Measurements from ENCODE around the gene MKRN2OS.

The MKRN2OS gene, protein sequence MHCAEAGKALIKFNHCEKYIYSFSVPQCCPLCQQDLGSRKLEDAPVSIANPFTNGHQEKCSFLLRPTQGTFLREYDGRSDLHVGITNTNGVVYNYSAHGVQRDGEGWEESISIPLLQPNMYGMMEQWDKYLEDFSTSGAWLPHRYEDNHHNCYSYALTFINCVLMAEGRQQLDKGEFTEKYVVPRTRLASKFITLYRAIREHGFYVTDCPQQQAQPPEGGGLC

DNA sequence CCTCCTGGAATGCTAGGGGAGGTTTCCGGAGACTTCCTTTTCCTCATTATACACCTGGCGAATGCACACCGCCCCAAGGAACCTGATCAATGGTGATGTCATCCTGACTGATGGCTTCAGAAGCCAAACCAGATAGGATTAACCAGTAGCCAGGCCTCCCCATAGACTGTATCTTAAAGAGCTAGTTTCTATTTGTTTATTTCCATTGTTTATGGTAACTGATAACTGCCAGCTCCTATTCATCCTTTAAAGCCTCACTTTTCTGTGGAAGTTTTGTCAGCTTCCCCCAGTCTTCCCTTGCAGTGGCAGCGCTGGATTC is at the start of gene MKRN2OS:
MKRN2OS (minus strand) TSS at position 27 of the 319 bp plus-strand sequence. CDS start 35 bp downstream, outside the sequence.
- DNase-seq (ENCODE audit: extremely low read depth in 1 of 2, low read depth in 1 of 2): no peak

DNA sequence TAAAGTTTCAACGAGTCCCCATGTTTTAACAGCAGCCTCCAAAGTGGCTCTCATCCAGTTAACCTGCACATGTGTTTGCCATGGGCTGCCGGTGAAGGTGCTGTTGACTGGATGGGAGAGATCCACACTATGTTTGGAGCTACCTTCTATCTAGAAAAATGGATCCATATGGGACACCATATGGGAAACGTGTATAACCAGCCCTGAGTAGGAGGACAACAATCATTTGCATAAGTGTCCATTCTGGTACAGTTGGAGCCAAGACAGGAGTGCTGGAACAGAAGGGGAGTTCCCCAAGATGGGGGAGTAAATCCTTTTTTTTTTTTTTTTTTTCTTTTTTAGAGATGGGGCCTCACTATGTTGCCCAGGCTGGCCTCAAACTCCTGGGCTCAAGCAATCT is 48.2 kb upstream of the MKRN2OS start:
- DNase-seq (ENCODE audit: extremely low read depth in 1 of 2, low read depth in 1 of 2): no peak

DNA sequence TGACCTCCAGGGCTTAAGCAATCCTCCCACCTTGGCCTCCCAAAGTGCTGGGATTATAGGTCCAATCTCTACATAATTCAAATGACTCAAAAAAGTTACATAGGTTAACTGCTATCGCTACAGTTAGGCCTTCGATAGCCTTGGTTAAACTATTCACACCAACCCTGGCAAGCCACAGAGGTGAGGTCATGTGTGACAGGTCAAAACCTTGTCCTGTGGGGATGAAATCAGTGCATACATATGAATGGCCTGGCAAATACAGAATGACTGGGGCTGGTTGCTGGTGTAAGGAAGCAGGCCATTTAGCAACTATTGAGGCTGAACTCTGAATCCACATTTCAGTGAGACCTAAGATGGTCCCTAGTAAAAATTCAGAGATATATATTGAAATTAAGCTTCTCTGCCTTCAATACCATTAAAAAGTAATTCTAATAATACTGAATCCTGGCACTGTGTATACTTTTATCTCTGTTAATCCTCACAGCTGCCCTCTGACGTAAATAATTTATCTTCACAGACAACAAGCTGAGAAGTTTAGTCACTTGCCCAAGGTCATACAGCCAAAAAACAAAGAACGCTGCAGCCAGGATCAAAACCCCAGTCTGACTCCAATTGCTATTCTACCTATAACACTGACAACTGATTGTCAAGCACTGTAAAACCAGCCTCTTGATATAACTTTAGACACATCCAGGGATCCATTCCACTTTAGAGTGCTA is 46.9 kb upstream of the MKRN2OS start:
- no peak for DNase-seq (ENCODE audit: extremely low read depth in 1 of 2, low read depth in 1 of 2)

DNA sequence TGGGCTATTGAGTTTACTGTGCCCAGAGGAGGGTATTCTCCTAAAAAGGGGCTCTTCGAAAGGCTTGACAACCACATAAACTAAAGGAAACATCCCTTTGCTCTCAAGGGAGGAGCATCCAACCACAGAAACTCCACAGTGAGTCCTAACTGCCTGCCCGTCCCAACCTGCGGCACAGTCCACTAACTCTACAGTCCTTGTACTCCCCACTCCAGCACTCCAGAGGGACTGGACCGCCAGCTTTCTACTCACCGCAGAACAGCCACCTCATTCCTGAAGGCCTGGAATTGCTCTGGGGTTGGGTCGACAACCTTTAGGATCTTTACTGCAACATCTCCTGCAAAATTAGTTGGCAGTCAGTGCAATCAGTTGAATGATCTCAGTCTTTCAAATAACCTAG is 46.2 kb upstream of the MKRN2OS start:
- DNase-seq (ENCODE audit: extremely low read depth in 1 of 2, low read depth in 1 of 2): no peak

DNA sequence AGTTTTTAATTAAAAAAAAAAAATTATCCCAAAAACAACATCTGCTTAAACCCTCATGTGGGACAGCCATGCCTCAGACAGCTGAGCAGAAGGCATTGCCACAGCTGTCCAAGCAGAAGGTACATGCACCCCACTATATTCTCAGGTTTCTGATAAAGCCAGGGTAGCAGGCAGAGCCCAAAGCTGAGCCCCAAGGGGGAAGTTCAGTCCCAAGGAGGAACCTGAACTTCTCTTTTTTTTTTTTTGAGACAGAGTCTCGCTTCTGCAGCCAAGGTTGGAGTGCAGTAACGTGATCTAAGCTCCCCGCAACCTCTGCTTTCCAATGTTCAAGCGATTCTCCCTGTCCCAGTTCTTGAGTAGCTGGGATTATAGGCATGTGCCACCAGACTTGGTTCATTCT is 44.8 kb upstream of the MKRN2OS start:
- DNase-seq (ENCODE audit: extremely low read depth in 1 of 2, low read depth in 1 of 2): no peak

DNA sequence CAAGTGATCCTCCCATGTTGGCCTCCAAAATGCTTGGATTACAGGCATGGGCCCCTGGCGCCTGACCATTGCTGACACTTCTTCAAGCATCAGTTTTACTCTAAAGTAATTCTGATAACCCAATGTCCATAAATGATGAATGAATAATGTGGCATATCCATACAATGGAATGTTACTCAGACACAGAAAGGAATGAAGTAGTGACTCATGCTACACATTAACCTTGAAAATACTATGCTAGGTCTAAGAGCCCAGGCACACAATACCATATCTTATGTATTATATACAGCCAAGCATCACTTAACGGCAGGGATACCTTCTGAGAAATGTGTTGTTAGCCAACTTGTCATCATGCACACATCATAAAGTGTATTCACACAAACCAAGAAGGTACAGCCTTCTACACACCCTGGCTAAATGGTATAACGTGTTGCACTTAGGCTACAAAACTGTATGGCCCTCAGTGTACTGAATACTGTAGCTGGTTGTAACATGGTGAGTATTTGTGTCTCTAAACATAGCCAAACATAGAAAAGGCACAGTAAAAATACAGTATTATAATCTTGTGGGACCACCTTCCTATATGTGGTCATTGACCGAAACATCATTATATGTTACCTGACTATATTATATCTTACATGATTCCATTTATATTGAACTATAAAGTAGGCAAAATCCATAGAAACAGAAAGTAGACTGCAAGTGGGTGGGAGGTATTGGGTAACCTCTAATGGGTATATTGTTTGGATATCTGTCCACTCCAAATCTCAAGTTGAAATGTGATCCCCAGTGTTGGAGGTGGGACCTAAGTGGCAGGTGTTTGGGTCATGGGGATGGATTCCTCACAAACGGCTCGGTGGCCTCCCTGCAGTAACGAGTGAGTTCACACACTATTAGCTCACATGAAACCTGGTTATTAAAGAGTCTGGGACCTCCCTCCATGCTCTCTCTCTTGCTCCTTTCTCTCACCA is 43.0 kb upstream of the MKRN2OS start:
- DNase-seq (ENCODE audit: extremely low read depth in 1 of 2, low read depth in 1 of 2): no peak

DNA sequence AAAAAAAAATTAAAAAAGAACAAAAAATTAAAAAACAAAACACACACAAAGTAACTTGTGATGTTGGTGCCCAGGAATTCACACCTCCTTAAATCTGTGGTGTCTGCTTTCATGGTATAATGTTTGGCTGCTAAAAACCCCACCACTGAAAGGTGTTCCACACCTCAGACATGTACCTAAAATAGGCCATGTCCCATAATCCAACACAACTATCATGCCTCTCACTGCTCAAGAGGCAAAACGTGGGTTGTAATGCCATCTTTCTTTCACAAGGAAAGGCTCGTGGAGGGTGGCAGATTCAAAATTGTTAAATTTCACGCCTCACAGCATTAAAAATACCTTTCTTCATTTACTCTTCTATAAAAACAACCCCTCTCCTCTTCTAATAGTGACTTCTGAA is 41.1 kb upstream of the MKRN2OS start:
- DNase-seq (ENCODE audit: extremely low read depth in 1 of 2, low read depth in 1 of 2): no peak

DNA sequence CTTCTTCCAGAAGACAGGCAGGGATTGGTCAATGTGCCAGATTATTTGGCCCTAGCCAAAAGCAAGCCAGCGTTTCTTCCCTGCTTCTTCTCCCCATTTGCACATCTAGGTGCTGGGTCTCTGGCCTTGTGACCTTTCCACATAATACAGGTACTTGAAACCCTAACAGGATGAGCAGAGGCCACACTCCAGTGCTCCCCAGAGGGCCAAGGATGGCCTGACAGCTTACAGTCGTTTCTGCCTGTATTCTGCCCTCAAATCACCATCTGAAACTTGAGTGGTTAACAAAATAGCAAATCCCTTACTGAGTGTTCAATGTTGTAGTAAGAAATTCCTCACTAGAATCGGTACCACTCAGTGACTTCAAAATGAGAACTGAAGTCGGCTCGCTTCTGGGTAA is 40.7 kb upstream of the MKRN2OS start:
- DNase-seq (ENCODE audit: extremely low read depth in 1 of 2, low read depth in 1 of 2): no peak

DNA sequence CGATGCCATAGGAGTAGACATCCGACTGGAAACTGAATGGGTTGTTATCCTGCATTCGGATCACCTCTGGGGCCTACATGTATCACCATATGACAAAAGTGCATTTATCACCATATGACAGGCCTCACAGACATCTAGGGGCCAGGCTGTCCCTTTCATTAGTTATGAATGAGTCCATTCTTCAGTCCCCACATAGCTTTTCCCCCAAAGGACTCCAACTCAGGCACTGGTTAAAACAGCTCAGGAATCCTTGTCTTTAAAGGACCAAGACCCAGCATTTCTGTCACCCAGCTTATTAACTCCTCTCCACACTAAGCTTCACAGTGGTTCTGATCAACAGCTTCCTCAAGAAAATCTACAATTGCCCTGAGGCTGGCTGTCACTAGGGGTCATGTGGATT is 39.9 kb upstream of the MKRN2OS start:
- DNase-seq (ENCODE audit: extremely low read depth in 1 of 2, low read depth in 1 of 2): no peak

DNA sequence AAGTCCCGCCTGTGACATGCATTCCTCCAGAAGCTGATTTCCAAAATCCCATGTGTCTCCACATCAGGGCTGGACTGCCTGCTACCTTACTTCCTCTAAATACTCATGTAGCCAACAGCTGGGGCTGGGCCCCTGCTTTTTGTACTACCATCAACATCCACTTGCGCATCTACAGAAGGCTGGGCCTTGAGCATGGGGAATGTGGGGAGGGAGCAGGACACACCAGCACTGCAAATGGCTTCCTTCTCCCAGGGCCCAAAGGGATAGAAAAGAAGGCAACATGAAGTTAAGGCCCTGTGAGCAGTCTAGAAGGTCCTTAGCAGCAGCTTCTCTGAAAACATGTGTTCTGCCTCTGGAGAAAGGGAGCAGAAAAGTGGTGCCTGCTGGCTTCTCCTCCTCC is 38.8 kb upstream of the MKRN2OS start:
- DNase-seq (ENCODE audit: extremely low read depth in 1 of 2, low read depth in 1 of 2): no peak

DNA sequence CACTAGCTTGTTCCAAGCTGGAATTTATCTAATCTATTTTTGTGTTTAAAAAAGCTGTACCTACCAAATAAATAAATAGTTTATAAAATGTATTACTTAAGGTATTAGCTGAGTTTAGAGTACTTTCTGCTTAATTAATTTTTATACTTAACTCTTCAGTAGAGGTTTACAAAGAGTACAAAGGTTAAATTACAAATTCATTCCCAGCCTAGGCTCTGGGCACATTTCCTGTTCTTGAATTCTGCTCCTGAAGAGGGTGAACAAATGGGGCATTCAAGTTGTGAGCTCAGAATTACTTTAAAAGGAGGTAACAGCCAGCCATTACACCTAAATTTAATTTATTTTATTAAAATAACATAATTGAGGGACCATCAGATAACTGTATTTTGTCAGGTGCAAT is 38.0 kb upstream of the MKRN2OS start:
- DNase-seq (ENCODE audit: extremely low read depth in 1 of 2, low read depth in 1 of 2): no peak

DNA sequence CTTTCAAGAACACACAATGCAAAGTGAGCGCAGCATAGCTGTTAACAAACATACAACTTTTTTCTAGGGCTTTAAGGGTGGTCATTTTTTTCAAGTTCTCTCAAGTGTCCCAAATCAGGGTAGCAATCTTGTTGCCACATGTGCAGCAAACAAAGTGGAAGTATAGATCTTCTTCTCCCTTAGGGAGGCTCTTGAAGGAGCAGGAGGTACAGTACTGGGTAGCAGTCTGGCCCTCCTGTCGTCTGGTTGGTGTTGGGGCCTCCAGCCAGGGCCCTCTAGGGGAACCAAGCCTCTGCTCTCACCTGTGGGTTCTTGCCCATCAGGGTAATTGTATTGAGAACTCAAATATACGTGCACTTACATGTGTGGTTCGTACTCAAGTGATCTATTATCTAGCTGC is 37.4 kb upstream of the MKRN2OS start:
- DNase-seq (ENCODE audit: extremely low read depth in 1 of 2, low read depth in 1 of 2): no peak

DNA sequence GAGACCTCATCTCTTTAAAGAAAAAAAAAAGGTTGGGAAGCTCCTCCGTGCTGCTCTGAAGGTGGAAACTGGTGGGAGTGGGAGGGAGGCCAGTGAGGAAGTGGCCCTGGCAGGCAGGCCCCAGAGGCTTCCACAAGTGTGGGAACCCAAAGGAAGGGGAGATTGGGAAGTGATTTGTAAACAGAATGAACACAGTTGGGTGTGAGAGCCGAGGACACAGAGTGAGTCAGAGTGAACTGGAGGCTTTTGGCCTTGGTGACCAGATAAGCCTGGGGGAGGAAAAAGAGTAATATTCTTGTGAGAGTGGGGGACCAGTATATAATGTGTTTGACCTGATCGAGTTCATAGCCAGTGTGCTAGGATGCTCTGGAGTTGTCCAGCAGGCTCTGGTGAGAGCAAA is 34.6 kb upstream of the MKRN2OS start:
- no peak for DNase-seq (ENCODE audit: extremely low read depth in 1 of 2, low read depth in 1 of 2)

DNA sequence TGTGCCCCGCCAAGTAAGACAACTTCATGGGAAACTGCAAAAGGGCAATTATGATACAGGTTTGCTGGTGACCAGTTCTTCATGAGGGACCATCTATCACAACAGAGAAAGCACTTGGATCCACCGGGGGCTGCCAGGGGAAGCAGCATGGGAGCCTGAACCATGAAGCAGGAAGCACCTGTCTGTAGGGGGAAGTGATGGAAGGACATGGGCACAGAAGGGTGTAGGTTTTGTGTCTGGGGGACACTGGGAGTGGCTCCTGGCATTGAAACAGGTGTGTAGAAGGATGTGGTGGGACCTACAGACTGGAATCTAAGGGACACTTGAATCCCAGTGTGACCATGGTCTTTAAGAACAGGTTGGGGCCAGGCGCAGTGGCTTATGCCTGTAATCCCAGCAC is 34.2 kb upstream of the MKRN2OS start:
- DNase-seq (ENCODE audit: extremely low read depth in 1 of 2, low read depth in 1 of 2): no peak

DNA sequence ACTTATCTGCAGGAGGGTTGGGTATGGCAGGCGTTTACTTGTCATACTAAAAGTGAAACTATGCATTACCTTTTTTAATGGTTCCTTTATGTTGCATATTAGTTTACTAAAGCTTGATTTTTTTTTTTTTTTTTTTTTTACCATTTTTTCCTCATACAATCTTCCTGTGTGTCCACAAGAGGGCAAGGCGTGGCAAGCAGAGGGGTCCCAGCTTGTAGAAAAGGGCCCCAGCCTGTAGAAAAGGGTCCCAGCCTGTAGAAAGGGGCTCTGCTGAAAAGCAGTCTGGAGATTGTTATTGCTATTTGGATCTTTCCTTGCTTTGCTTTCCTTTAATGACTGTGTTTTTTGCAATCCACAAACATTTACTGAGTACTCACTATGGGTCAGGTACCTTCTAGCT is 33.4 kb upstream of the MKRN2OS start:
- no peak for DNase-seq (ENCODE audit: extremely low read depth in 1 of 2, low read depth in 1 of 2)

DNA sequence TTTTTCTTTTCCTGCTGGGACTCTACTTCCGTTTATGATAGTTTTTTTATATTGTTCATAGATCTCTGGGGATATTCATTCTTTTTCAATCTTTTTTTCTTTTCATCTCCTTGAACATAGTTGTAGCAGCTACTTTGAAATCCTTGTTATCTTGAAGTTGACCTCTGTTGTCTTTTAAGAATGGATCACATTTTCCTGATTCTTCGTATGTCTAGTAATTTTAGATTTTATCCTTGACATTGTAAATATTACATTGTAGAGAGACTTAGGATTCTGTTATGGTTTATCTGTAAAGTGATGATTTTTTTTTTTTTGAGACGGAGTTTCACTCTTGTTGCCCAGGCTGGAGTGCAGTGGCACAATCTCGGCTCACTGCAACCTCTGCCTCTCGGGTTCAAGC is 32.1 kb upstream of the MKRN2OS start:
- no peak for DNase-seq (ENCODE audit: extremely low read depth in 1 of 2, low read depth in 1 of 2)

DNA sequence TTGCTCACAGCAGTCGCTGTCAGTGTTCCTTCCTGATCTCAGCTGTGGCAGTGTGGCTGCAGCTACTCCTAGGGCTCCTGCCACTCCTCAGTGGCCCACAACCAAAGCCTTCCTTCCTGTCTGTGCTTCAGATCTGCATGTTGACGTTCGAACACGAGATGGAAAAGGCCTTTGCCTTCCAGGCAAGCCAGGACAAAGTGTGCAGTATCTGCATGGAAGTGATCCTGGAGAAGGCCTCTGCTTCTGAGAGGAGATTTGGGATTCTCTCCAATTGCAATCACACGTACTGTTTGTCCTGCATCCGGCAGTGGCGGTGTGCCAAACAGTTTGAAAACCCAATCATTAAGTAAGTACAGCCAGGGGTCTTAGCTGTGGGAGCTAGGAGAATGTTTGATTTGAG is 29.4 kb upstream of the MKRN2OS start:
- DNase-seq (ENCODE audit: extremely low read depth in 1 of 2, low read depth in 1 of 2): no peak

DNA sequence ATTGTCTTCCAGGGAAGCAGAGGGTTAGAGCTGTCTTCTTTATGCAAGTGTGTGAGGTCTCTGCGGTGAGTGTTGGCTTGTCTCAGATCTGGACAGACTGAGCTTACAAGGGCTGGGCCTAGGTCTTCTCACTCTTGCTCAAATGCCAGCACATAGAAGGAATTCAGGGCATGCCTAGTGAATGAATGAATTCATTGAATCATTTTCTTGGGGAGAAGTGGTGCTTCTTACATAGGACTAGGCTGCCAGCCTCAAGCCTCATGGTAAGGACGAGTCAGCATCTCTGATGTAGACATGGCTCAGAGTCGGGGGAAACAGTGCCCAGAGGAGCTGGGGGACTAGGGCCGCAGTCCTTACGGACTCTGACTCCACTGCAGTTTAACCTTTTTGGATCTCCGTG is 28.8 kb upstream of the MKRN2OS start:
- no peak for DNase-seq (ENCODE audit: extremely low read depth in 1 of 2, low read depth in 1 of 2)

DNA sequence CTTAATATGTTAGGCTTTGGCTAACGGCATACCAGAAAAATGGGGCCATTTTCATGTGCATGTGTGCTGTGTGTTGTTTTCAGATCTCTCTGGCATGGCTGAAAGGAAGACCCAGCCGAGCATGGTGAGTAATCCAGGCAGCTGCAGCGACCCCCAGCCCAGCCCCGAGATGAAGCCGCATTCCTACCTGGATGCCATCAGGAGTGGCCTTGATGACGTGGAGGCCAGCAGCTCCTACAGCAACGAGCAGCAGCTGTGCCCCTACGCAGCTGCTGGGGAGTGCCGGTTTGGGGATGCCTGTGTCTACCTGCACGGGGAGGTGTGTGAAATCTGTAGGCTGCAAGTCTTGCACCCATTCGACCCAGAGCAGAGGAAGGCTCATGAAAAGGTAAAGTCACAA is 26.7 kb upstream of the MKRN2OS start:
- no peak for DNase-seq (ENCODE audit: extremely low read depth in 1 of 2, low read depth in 1 of 2)

DNA sequence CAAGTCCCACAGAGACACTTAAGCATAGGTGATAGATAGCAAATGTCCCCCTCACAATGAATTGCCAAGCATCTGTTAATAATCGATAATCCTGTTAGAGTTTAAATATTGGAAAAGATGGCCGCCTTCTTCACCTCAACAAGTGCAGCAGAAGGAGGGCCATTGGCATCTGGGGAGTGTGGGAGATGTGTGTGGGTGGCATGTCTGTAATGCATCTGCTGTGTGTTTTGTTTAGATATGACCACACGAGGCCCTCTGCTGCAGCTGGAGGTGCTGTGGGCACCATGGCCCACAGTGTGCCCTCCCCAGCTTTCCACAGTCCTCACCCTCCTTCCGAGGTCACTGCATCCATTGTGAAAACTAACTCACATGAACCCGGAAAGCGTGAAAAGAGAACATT is 24.5 kb upstream of the MKRN2OS start:
- no peak for DNase-seq (ENCODE audit: extremely low read depth in 1 of 2, low read depth in 1 of 2)

DNA sequence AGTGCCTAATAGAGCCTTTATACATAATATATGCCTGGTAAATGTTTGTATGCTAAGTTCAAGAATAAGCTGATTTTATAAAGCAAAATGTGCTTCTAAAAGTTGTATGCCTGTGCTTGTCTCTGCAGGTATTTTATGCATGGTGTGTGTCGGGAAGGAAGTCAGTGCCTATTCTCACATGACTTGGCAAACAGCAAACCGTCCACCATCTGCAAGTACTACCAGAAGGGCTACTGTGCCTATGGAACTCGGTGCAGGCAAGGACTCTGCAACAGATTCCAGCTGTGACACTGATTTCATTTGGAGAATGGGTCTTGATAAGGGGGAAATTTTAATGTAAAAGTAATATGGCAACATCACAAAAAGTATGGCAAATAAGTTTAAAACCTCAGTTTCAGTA is 23.4 kb upstream of the MKRN2OS start:
- no peak for DNase-seq (ENCODE audit: extremely low read depth in 1 of 2, low read depth in 1 of 2)

DNA sequence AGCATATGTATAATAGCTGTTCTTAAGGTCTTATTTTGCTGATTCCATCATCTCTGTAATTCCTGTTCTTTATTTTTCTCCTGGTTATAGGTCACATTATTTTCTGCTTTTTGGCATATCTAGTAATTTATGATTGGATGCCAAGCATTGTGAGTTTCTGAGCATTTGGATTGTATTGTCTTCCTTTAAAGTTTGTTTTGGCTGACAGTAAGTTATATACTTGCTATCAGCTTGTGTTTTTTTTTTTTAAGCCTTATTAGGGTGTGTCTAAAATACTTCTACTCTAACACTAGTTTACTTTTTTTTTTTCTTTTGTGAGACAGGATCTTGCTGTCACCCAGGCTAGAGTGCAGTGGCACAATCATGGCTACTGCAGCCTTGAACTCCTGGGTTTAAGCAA is 21.7 kb upstream of the MKRN2OS start:
- no peak for DNase-seq (ENCODE audit: extremely low read depth in 1 of 2, low read depth in 1 of 2)

Measured in activated CD8-positive, alpha-beta memory T cell treated with anti-CD3 and anti-CD28 coated beads for 1 hour (primary cell).